HFFc6 (cell line): ENCODE measurements around the gene MOCS2. TPM values are rescaled to one million over a fixed set of nuclear protein-coding genes. Genes with fewer than 3 reads are reported as not detected.

Experiments
- DNase-seq: peaks from one replicate; pipeline ENCODE4 v3.0.0-alpha.2; 2018
- H3K27ac Mint-ChIP-seq: 2 replicates; pipeline ENCODE4 v1.8.0; 2020; ENCODE audit warnings: mild to moderate bottlenecking, mixed read lengths
- H3K27me3 Mint-ChIP-seq: 2 replicates; pipeline ENCODE4 v1.8.0; 2021; ENCODE audit warnings: mild to moderate bottlenecking, moderate library complexity, mixed read lengths; ENCODE audit not compliant: insufficient read depth
- H3K36me3 Mint-ChIP-seq: 2 replicates; pipeline ENCODE4 v1.8.0; 2021; ENCODE audit warnings: low read depth, mixed read lengths
- H3K4me1 Mint-ChIP-seq: 2 replicates; pipeline ENCODE4 v1.8.0; 2020; ENCODE audit warnings: low read depth, mixed read lengths
- H3K4me3 Mint-ChIP-seq: 2 replicates; pipeline ENCODE4 v1.8.0; 2020; ENCODE audit warnings: mild to moderate bottlenecking, moderate library complexity, mixed read lengths
- H3K9me3 Mint-ChIP-seq: 2 replicates; pipeline ENCODE4 v1.8.0; 2020; ENCODE audit warnings: mild to moderate bottlenecking, mixed read lengths
- total RNA-seq, 6 experiments: library from RNA; stranded (reverse); fragmentation: NEBNext Ultra II Directional; extraction: Animal tissue kit (Norgen Biotek cat#: 25700); gene quantifications; 2 replicates in 1 of 6; 3 replicates in 5 of 6; pipeline ENCODE4 v1.2.3, GENCODE V29; 2021
- TF ChIP-seq, protein P1 (sequence below): fragments of 200-600 bp; sonication (generic); IDR thresholded peaks from 2 replicates; pipeline ENCODE4 v1.5.0; 2021; ENCODE audit warnings: antibody characterized with exemption, mild to moderate bottlenecking

The MOCS2 gene
- total RNA-seq, 6 experiments from 2014 or later, result 51.2 to 58.7 (median 54.9) TPM

DNA sequence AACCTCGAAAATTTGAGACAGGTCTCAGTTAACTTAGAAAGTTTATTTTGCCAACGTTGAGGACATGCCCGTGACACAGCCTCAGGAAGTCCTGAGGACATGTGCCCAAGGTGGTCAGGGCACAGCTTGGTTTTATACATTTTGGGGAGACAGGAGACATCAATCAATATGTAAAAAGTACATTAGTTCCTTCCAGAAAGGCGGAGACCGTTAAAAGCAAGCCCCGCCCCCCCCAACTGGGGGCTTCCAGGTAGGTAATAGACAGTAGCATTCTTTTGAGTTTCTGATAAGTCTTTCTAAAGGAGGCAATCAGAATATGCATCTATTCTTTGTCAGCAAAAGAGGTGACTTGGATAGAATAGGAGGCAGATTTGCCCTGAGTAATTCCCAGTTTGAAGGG lies 599 bp upstream of the MOCS2 start:
- H3K4me1 Mint-ChIP-seq, result peaks cover 51% of the 10 kb centered on the region
- H3K27me3 Mint-ChIP-seq, result no peaks in the 10 kb centered on the region; the same call in 1 of the 2 replicates
- peak overlapping the region; percentile 97 for H3K4me3 Mint-ChIP-seq
- TF ChIP-seq, protein P1, sequence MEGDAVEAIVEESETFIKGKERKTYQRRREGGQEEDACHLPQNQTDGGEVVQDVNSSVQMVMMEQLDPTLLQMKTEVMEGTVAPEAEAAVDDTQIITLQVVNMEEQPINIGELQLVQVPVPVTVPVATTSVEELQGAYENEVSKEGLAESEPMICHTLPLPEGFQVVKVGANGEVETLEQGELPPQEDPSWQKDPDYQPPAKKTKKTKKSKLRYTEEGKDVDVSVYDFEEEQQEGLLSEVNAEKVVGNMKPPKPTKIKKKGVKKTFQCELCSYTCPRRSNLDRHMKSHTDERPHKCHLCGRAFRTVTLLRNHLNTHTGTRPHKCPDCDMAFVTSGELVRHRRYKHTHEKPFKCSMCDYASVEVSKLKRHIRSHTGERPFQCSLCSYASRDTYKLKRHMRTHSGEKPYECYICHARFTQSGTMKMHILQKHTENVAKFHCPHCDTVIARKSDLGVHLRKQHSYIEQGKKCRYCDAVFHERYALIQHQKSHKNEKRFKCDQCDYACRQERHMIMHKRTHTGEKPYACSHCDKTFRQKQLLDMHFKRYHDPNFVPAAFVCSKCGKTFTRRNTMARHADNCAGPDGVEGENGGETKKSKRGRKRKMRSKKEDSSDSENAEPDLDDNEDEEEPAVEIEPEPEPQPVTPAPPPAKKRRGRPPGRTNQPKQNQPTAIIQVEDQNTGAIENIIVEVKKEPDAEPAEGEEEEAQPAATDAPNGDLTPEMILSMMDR, result no peak
- DNase-seq, result no peak
- H3K9me3 Mint-ChIP-seq, result no peaks in the 10 kb centered on the region
- peaks cover 23% of the 10 kb centered on the region for H3K36me3 Mint-ChIP-seq
- peak overlapping the region; percentile 82 for H3K27ac Mint-ChIP-seq

DNA sequence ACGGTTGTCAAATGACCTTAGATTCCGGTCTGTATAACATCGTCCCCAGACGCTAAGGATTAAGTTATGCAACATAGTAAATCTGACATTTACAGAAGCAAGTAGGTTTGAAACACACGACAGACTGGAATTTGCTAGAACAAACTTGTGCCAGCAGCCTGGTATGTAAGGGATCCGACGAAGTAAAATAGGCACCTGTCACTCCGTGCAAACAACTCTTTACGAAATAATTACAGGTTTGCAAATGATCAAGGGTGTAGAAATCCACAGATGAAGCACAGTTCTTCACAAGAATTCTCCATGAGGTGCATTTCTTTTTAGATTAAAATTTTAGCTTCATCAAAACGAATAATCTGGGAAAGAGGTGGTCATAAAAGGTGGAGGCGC lies 508 bp downstream of the MOCS2 start:
- H3K4me1 Mint-ChIP-seq, result peaks cover 48% of the 10 kb centered on the region

DNA sequence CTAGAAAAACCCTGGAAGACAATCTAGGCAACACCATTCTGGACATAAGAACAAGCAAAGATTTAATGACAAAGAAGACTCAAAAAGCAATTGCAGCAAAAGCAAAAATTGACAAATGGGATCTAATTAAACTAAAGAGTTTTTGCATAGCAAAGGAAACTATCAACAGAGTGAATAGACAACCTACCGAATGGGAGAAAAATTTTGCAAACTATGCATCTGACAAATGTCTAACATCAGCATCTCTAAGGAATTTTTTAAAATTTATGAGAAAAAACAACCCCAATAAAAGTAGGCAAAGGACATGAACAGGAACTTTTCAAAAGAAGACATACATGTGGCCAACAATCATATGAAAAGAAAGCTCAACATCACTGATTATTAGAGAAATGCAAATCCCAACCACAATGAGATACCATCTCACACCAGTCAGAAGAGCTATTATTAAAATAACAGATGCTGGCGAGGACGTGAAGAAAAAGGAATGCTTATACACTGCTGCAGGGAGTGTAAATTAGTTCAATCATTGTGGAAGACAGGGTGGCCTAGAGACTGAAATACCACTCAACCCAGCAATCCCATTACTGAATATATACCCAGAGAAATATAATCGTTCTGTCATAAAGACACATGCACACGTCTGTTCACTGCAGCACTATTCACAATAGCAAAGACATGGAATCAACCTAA lies 3.8 kb downstream of the MOCS2 start:
- no peak for DNase-seq
- Mint-ChIP-seq H3K27ac (no peak overlapping the region), H3K9me3 (no peaks in the 10 kb centered on the region), H3K4me1 (peaks cover 54% of the 10 kb centered on the region), H3K36me3 (peaks cover 39% of the 10 kb centered on the region), H3K4me3 (no peak overlapping the region), H3K27me3 (no peaks in the 10 kb centered on the region; the same call in 1 of the 2 replicates)
- TF ChIP-seq, protein P1, result no peak

More for the DNA sequence above, 508 bp downstream of the MOCS2 start:
- Mint-ChIP-seq H3K27ac (peak overlapping the region; percentile 74), H3K9me3 (no peaks in the 10 kb centered on the region), H3K36me3 (peaks cover 23% of the 10 kb centered on the region), H3K27me3 (no peaks in the 10 kb centered on the region), H3K4me3 (peak overlapping the region; percentile 97)
- no peak for DNase-seq
- TF ChIP-seq, protein P1, result no peak

DNA sequence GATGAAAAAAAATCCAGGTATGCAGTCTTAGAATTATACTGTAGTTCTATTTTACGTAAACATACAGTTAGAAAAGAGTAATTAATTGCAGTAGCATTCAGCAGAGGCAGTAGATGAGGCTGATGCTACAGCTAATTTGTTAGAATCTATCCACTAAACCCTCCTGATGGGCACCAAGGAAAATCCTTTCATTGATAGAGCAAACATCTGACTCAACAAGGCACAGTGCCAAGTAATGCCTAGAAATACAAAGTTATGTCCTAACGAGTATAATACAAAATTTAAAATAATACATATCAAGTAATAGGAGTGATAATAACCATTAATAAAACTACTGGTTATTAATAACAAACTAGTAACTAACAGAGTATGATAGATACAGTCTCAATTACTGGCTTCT lies 9.0 kb downstream of the MOCS2 start:
- no peak overlapping the region for H3K4me3 Mint-ChIP-seq
- DNase-seq, result no peak
- H3K9me3 Mint-ChIP-seq, result no peaks in the 10 kb centered on the region
- peaks cover 42% of the 10 kb centered on the region for H3K4me1 Mint-ChIP-seq
- H3K36me3 Mint-ChIP-seq, result peaks cover 49% of the 10 kb centered on the region
- TF ChIP-seq, protein P1, result no peak
- peaks cover 4% of the 10 kb centered on the region; the same call in 1 of the 2 replicates for H3K27me3 Mint-ChIP-seq
- H3K27ac Mint-ChIP-seq, result no peak overlapping the region

DNA sequence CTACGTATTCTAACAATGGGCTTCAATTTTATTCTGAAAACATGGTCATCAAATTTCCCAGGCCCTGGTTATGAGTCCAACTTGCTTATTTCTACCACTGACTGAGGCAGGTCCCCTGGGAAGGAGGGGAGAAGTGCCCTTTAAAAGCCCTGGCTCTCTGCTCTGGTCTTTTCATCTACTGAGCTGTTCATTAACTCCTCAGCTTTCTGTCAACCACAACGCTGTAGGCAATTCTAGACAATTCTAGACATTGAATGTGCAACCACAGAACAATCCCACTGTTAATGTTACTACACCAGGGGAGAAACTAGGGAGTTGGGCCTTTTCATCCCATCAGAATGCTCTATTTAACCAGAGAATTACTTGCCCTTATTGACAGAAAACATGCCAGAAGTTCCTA lies 10.0 kb downstream of the MOCS2 start:
- H3K4me3 Mint-ChIP-seq, result peak overlapping the region; percentile 14; the same call in 1 of the 2 replicates
- no peaks in the 10 kb centered on the region for H3K9me3 Mint-ChIP-seq
- peaks cover 4% of the 10 kb centered on the region; the same call in 1 of the 2 replicates for H3K27me3 Mint-ChIP-seq
- peaks cover 38% of the 10 kb centered on the region for H3K4me1 Mint-ChIP-seq
- peaks cover 45% of the 10 kb centered on the region for H3K36me3 Mint-ChIP-seq
- TF ChIP-seq, protein P1, result no peak
- DNase-seq, result no peak
- H3K27ac Mint-ChIP-seq, result peak overlapping the region; percentile 42
